K562 (cell line): ENCODE measurements around the gene ID2. TPM values are rescaled to one million over a fixed set of nuclear protein-coding genes. Genes with fewer than 3 reads are reported as not detected.

Experiments
- GATAD2A ChIP-seq: fragments of 450-650 bp; IDR thresholded peaks from 2 replicates; pipeline ENCODE4 v1.6.1; 2017
- HIVEP1 ChIP-seq: fragments of 250-450 bp; sonication (Bioruptor Pico); IDR thresholded peaks from 2 replicates; pipeline ENCODE4 v1.4.0; 2020; ENCODE audit warnings: mild to moderate bottlenecking
- HMG20B ChIP-seq: fragments of 250-450 bp; sonication (Bioruptor Pico); IDR thresholded peaks from 2 replicates; pipeline ENCODE4 v1.5.0; 2021; ENCODE audit warnings: mild to moderate bottlenecking
- NCOA4 ChIP-seq: fragments of 450-650 bp; IDR thresholded peaks from 2 replicates; pipeline ENCODE4 v1.6.1; 2018; ENCODE audit warnings: mild to moderate bottlenecking; ENCODE audit not compliant: partially characterized antibody
- NCOR1 ChIP-seq: fragments of 450-650 bp; IDR thresholded peaks from 2 replicates; pipeline ENCODE4 v1.6.1; 2016; ENCODE audit warnings: mild to moderate bottlenecking, moderate library complexity
- SIX5 ChIP-seq, 2 experiments: IDR thresholded peaks; 2 replicates each; pipeline ENCODE4 v1.6.1; 2011; ENCODE audit warnings: low read length in 2 of 2, borderline replicate concordance in 1 of 2, low read depth in 1 of 2, mild to moderate bottlenecking in 1 of 2, moderate library complexity in 1 of 2; ENCODE audit not compliant: insufficient read depth in 1 of 2
- SMARCA4 ChIP-seq: fragments of 450-650 bp; IDR thresholded peaks from 2 replicates; pipeline ENCODE4 v1.6.1; 2016
- SNIP1 ChIP-seq: fragments of 450-650 bp; IDR thresholded peaks from 2 replicates; pipeline ENCODE4 v1.7.1; 2017; ENCODE audit warnings: low read depth, mild to moderate bottlenecking
- SNRNP70 ChIP-seq: fragments of 200-400 bp; formaldehyde crosslinking; optimal IDR thresholded peaks from 2 replicates; pipeline ENCODE3; 2017; ENCODE audit warnings: low read depth, low read length
- SRSF1 ChIP-seq: fragments of 200-400 bp; formaldehyde crosslinking; IDR thresholded peaks from 2 replicates; pipeline ENCODE4 v1.6.1; 2017; ENCODE audit warnings: mild to moderate bottlenecking, low read depth, low read length, moderate library complexity
- TGIF2 ChIP-seq: sonication (generic); formaldehyde crosslinking; IDR thresholded peaks from 2 replicates; pipeline ENCODE4 v1.8.1; 2022; ENCODE audit warnings: mild to moderate bottlenecking, missing genetic modification reagents, moderate library complexity
- USF1 ChIP-seq: sonication (generic); formaldehyde crosslinking; IDR thresholded peaks from 2 replicates; pipeline ENCODE4 v1.9.0; 2022; ENCODE audit warnings: mild to moderate bottlenecking, missing genetic modification reagents
- ZNF175 ChIP-seq: fragments of 200-800 bp; sonication (Bioruptor generic); IDR thresholded peaks from 2 replicates; pipeline ENCODE4 v1.6.1; 2016; ENCODE audit warnings: low read depth, mild to moderate bottlenecking, missing genetic modification characterization, missing compliant biosample characterization
- ZNF324 ChIP-seq: fragments of 250-450 bp; sonication (Bioruptor Pico); IDR thresholded peaks from 2 replicates; pipeline ENCODE4 v1.4.0; 2020; ENCODE audit warnings: mild to moderate bottlenecking
- ZNF583 ChIP-seq: fragments of 250-450 bp; sonication (Bioruptor Pico); IDR thresholded peaks from 2 replicates; pipeline ENCODE4 v1.4.0; 2020
- ZNF740 ChIP-seq, 3 experiments: fragments of 200-800 bp in 1 of 3; sonication (Bioruptor generic) in 1 of 3; sonication (generic) in 1 of 3; formaldehyde crosslinking in 1 of 3; IDR thresholded peaks; 2 replicates each; pipeline versions ENCODE4 v1.6.1 to v1.8.0; 2016 to 2022; ENCODE audit warnings: mild to moderate bottlenecking in 2 of 3, missing compliant biosample characterization in 2 of 3, missing genetic modification characterization in 2 of 3, missing genetic modification reagents in 1 of 3
- ZNF780A ChIP-seq: fragments of 250-450 bp; sonication (Bioruptor Pico); IDR thresholded peaks from 2 replicates; pipeline ENCODE4 v1.5.0; 2021; ENCODE audit warnings: mild to moderate bottlenecking
- polyA plus RNA-seq, 8 experiments: library from polyadenylated mRNA; depleted of rRNA in 4 of 8; stranded (reverse) in 5 of 8; unstranded in 3 of 8; fragments of >200 nt; fragmentation: Nextera tagmentation in 2 of 8; fragmentation: Illumina TruSeq in 1 of 8; extraction: Ambion mirVana in 2 of 8; extraction: Trizol in 1 of 8; gene quantifications; 2 replicates each; pipeline versions ENCODE4 v1.2.1 to v1.2.3, GENCODE V29; 2011 to 2014; ENCODE audit warnings: inconsistent platforms in 1 of 8, missing spikeins in 1 of 8
- total RNA-seq, 7 experiments: library from RNA; depleted of rRNA in 6 of 7; stranded (reverse); fragments of >200 nt in 6 of 7; fragmentation: Illumina TruSeq in 2 of 7; extraction: Trizol in 2 of 7; gene quantifications; 2 replicates each; pipeline versions ENCODE4 v1.2.1 to v1.2.3, GENCODE V29; 2011 to 2021; ENCODE audit warnings: low replicate concordance in 1 of 7
- TF ChIP-seq, protein P1 (sequence below): fragments of 200-800 bp; sonication (Bioruptor generic); IDR thresholded peaks from 2 replicates; pipeline ENCODE4 v1.6.1; 2017; ENCODE audit warnings: missing genetic modification characterization, missing compliant biosample characterization
- TF ChIP-seq, protein P2 (sequence below): sonication (generic); formaldehyde crosslinking; IDR thresholded peaks from 2 replicates; pipeline ENCODE4 v1.8.0; 2023; ENCODE audit warnings: mild to moderate bottlenecking, missing genetic modification reagents

Gene ID2
- total and polyA plus RNA-seq, 9 of the 15 experiments (the other 6 are each of a cell fraction or from before 2014, with no cell fraction given): 8.0 to 35.7 (median 16.6) TPM

GRCh38 chr2:8681786-8682692 is at the start of gene ID2 (continued):
- TF ChIP-seq, protein P1, sequence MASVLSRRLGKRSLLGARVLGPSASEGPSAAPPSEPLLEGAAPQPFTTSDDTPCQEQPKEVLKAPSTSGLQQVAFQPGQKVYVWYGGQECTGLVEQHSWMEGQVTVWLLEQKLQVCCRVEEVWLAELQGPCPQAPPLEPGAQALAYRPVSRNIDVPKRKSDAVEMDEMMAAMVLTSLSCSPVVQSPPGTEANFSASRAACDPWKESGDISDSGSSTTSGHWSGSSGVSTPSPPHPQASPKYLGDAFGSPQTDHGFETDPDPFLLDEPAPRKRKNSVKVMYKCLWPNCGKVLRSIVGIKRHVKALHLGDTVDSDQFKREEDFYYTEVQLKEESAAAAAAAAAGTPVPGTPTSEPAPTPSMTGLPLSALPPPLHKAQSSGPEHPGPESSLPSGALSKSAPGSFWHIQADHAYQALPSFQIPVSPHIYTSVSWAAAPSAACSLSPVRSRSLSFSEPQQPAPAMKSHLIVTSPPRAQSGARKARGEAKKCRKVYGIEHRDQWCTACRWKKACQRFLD (CRISPR knock-in tag): no peak; the same call in 1 of the 2 replicates
- TF ChIP-seq ZNF175 (CRISPR knock-in tag) (no peak), SNRNP70 (no peak), SRSF1 (no peak), NCOA4 (no peak), USF1 (CRISPR knock-in tag) (peak; percentile 3; the same call in 1 of the 2 replicates), ZNF740 (CRISPR knock-in tag; IDR thresholded peaks at IDR 0.05) (no peak), ZNF740 (tag; IDR thresholded peaks at IDR 0.05) (no peak), NCOR1 (no peak), SNIP1 (no peak), TGIF2 (CRISPR knock-in tag) (peak; percentile 50; the same call in 1 of the 2 replicates), ZNF780A (CRISPR knock-in tag) (no peak), HIVEP1 (CRISPR knock-in tag) (no peak), HMG20B (CRISPR knock-in tag) (no peak), ZNF324 (CRISPR knock-in tag) (no peak), SMARCA4 (no peak), GATAD2A (no peak), SIX5 (IDR thresholded peaks at IDR 0.05; ENCODE audit: borderline replicate concordance in 1 of 2, insufficient read depth in 1 of 2, low read depth in 1 of 2, low read length in 2 of 2) (peak in 1 of 2 experiments; percentile 9; a peak in 1 of 4 replicates), ZNF583 (CRISPR knock-in tag) (0 out of 2 replicates have a peak, but pooled peaks have one; percentile 53)
- TF ChIP-seq, protein P2, sequence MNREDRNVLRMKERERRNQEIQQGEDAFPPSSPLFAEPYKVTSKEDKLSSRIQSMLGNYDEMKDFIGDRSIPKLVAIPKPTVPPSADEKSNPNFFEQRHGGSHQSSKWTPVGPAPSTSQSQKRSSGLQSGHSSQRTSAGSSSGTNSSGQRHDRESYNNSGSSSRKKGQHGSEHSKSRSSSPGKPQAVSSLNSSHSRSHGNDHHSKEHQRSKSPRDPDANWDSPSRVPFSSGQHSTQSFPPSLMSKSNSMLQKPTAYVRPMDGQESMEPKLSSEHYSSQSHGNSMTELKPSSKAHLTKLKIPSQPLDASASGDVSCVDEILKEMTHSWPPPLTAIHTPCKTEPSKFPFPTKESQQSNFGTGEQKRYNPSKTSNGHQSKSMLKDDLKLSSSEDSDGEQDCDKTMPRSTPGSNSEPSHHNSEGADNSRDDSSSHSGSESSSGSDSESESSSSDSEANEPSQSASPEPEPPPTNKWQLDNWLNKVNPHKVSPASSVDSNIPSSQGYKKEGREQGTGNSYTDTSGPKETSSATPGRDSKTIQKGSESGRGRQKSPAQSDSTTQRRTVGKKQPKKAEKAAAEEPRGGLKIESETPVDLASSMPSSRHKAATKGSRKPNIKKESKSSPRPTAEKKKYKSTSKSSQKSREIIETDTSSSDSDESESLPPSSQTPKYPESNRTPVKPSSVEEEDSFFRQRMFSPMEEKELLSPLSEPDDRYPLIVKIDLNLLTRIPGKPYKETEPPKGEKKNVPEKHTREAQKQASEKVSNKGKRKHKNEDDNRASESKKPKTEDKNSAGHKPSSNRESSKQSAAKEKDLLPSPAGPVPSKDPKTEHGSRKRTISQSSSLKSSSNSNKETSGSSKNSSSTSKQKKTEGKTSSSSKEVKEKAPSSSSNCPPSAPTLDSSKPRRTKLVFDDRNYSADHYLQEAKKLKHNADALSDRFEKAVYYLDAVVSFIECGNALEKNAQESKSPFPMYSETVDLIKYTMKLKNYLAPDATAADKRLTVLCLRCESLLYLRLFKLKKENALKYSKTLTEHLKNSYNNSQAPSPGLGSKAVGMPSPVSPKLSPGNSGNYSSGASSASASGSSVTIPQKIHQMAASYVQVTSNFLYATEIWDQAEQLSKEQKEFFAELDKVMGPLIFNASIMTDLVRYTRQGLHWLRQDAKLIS (CRISPR knock-in tag): peak; percentile 95; the same call in 1 of the 2 replicates
